A549 (cell line): Measurements from ENCODE around the gene PFKM.
"Not testable (repeated sequence)": the region's sequence is repeated elsewhere in the genome, so short reads cannot be mapped to it uniquely, and the experiment has no call there.

Source experiments
- EP300 ChIP-seq, 2 experiments: fragments of >200 bp; sonication (Bioruptor Twin); formaldehyde crosslinking; IDR thresholded peaks; 2 replicates in 1 of 2; 3 replicates in 1 of 2; pipeline ENCODE4 v1.6.1; 2016 to 2017
- FOSL2 ChIP-seq, 2 experiments: fragments of 450-650 bp in 1 of 2; fragments of >200 bp in 1 of 2; sonication (Bioruptor Twin) in 1 of 2; formaldehyde crosslinking; IDR thresholded peaks; 2 replicates each; pipeline versions ENCODE4 v1.5.0 to v1.6.1; 2016 to 2020; ENCODE audit warnings: mild to moderate bottlenecking in 1 of 2, moderate library complexity in 1 of 2
- JUN ChIP-seq, 2 experiments: fragments of >200 bp; sonication (Bioruptor Twin); formaldehyde crosslinking; IDR thresholded peaks; 2 replicates in 1 of 2; 3 replicates in 1 of 2; pipeline ENCODE4 v1.6.1; 2016 to 2017
- JUNB ChIP-seq: fragments of >200 bp; sonication (Bioruptor Twin); formaldehyde crosslinking; IDR thresholded peaks from 2 replicates; pipeline ENCODE4 v1.6.1; 2016
- POLR2A ChIP-seq: IDR thresholded peaks from 2 replicates; pipeline ENCODE4 v1.6.1; 2012; ENCODE audit warnings: mild to moderate bottlenecking, low read length
- RFX5 ChIP-seq: fragments of 450-650 bp; IDR thresholded peaks from 2 replicates; pipeline ENCODE4 v1.7.1; 2014; ENCODE audit warnings: antibody characterized with exemption, mild to moderate bottlenecking, moderate library complexity
- TP53 ChIP-seq: fragments of 250-450 bp; sonication (Bioruptor Pico); IDR thresholded peaks from 2 replicates; pipeline ENCODE4 v1.5.0; 2021; ENCODE audit warnings: mild to moderate bottlenecking, moderate library complexity
- TF ChIP-seq, protein P1 (sequence below): fragments of >200 bp; sonication (Bioruptor Twin); formaldehyde crosslinking; IDR thresholded peaks from 3 replicates; pipeline ENCODE4 v1.5.1; 2016

DNA sequence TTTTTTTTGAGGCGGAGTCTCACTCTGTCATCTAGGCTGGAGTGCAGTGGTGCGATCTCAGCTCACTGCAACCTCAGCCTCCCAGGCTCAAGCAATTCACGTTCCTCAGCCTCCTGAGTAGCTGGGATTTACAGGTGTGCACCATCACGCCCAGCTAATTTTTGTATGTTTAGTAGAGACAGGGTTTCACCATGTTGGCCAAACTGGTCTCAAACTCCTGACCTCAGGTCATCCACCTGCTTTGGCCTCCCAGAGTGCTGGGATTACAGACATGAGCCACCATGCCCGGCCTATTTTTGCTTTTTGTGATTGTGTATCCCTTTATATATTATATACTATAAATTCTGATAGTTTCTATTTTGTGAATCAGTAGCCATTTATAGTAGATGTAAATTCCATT is 36.6 kb downstream of the PFKM start:
- not testable (repeated sequence) for TF ChIP-seq EP300 (IDR thresholded peaks at IDR 0.05); RFX5; FOSL2 (IDR thresholded peaks at IDR 0.05); FOSL2 (CRISPR knock-in tag; IDR thresholded peaks at IDR 0.05); POLR2A; JUN (IDR thresholded peaks at IDR 0.05); TP53 (CRISPR knock-in tag); JUNB
- TF ChIP-seq, protein P1, sequence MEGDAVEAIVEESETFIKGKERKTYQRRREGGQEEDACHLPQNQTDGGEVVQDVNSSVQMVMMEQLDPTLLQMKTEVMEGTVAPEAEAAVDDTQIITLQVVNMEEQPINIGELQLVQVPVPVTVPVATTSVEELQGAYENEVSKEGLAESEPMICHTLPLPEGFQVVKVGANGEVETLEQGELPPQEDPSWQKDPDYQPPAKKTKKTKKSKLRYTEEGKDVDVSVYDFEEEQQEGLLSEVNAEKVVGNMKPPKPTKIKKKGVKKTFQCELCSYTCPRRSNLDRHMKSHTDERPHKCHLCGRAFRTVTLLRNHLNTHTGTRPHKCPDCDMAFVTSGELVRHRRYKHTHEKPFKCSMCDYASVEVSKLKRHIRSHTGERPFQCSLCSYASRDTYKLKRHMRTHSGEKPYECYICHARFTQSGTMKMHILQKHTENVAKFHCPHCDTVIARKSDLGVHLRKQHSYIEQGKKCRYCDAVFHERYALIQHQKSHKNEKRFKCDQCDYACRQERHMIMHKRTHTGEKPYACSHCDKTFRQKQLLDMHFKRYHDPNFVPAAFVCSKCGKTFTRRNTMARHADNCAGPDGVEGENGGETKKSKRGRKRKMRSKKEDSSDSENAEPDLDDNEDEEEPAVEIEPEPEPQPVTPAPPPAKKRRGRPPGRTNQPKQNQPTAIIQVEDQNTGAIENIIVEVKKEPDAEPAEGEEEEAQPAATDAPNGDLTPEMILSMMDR = not testable (repeated sequence)
